Neural crest cell (in vitro differentiated cells): ENCODE data around the gene DNASE2B. TPM values are rescaled to one million over a fixed set of nuclear protein-coding genes. Genes with fewer than 3 reads are reported as not detected.

ENCODE experiments used
- DNase-seq: peaks from one replicate; pipeline ENCODE4 v3.0.0; 2021; ENCODE audit warnings: low read depth, mixed read lengths, low spot score
- H3K27ac Mint-ChIP-seq: one replicate; pipeline ENCODE4 v1.8.0; 2021; ENCODE audit warnings: mild to moderate bottlenecking, mixed read lengths; ENCODE audit not compliant: unreplicated experiment
- H3K27me3 Mint-ChIP-seq: 2 replicates; pipeline ENCODE4 v1.8.0; 2021; ENCODE audit warnings: low read depth, mild to moderate bottlenecking, mixed read lengths
- H3K36me3 Mint-ChIP-seq: 2 replicates; pipeline ENCODE4 v1.8.0; 2021; ENCODE audit warnings: low read depth, mild to moderate bottlenecking, mixed read lengths
- H3K4me1 Mint-ChIP-seq: 2 replicates; pipeline ENCODE4 v1.8.0; 2021; ENCODE audit warnings: mixed read lengths
- H3K4me3 Mint-ChIP-seq: one replicate; pipeline ENCODE4 v1.8.0; 2021; ENCODE audit warnings: mild to moderate bottlenecking, mixed read lengths
- H3K9me3 Mint-ChIP-seq: 2 replicates; pipeline ENCODE4 v1.8.0; 2021; ENCODE audit warnings: mixed read lengths
- total RNA-seq: library from RNA; stranded (reverse); gene quantifications from 2 replicates; pipeline ENCODE4 v1.2.1, GENCODE V29; 2021
- TF ChIP-seq, protein P1 (sequence below): fragments of 200-600 bp; sonication (generic); conservative IDR thresholded peaks from 2 replicates; pipeline ENCODE4 v1.5.0; 2021; ENCODE audit warnings: antibody characterized with exemption, mild to moderate bottlenecking

DNASE2B gene
- total RNA-seq, 1 donor from 2014 or later: not detected

DNA sequence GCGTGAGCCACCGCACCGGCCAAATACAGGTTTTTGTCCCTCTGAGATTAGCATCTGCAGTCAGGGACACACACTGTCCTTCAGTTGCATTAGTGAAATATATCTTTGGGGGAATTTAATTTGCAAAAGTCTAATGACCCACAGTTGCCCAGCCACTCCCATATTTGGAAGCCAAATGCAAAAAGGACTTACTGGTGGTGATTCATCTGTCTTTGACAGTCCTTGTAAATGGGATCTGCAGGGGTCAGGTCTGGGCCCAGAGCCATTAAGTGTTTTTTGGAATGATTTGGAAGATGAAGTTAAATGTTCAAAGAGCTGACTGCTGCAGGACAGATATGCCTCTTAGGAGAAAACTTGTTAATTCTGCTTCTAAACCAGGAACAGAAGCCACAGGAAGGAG lies 44.6 kb upstream of the DNASE2B start:
- Mint-ChIP-seq H3K27me3 (no peaks in the 10 kb centered on the region), H3K27ac (no peak overlapping the region), H3K4me1 (peaks cover 26% of the 10 kb centered on the region), H3K36me3 (no peaks in the 10 kb centered on the region), H3K9me3 (peaks cover 6% of the 10 kb centered on the region), H3K4me3 (no peak overlapping the region)
- DNase-seq: no peak
- TF ChIP-seq, protein P1, sequence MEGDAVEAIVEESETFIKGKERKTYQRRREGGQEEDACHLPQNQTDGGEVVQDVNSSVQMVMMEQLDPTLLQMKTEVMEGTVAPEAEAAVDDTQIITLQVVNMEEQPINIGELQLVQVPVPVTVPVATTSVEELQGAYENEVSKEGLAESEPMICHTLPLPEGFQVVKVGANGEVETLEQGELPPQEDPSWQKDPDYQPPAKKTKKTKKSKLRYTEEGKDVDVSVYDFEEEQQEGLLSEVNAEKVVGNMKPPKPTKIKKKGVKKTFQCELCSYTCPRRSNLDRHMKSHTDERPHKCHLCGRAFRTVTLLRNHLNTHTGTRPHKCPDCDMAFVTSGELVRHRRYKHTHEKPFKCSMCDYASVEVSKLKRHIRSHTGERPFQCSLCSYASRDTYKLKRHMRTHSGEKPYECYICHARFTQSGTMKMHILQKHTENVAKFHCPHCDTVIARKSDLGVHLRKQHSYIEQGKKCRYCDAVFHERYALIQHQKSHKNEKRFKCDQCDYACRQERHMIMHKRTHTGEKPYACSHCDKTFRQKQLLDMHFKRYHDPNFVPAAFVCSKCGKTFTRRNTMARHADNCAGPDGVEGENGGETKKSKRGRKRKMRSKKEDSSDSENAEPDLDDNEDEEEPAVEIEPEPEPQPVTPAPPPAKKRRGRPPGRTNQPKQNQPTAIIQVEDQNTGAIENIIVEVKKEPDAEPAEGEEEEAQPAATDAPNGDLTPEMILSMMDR: no peak

DNA sequence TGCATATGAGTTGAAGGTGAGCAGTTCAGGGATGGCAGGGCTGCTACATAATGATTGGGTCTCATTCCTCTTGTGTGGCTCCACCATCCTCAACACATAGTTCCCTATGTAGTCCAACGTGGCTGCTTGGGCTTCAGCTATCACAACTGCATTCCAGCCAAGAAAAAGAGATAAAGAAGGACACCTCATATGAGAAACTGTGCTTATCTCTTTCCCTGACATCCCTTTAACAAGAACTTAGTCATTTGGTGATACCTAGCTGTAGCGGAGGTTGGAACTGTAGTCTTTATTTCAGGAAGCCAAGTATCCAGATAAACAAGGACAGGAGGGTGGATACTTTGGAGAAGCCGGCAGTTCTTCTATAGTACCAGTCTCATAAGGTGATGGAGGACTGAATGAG lies 42.7 kb upstream of the DNASE2B start:
- no peak overlapping the region for H3K27ac Mint-ChIP-seq
- peaks cover 23% of the 10 kb centered on the region for H3K4me1 Mint-ChIP-seq
- H3K4me3 Mint-ChIP-seq: no peak overlapping the region
- DNase-seq: no peak
- H3K36me3 Mint-ChIP-seq: no peaks in the 10 kb centered on the region
- TF ChIP-seq, protein P1: no peak
- H3K27me3 Mint-ChIP-seq: no peaks in the 10 kb centered on the region
- peaks cover 6% of the 10 kb centered on the region for H3K9me3 Mint-ChIP-seq

DNA sequence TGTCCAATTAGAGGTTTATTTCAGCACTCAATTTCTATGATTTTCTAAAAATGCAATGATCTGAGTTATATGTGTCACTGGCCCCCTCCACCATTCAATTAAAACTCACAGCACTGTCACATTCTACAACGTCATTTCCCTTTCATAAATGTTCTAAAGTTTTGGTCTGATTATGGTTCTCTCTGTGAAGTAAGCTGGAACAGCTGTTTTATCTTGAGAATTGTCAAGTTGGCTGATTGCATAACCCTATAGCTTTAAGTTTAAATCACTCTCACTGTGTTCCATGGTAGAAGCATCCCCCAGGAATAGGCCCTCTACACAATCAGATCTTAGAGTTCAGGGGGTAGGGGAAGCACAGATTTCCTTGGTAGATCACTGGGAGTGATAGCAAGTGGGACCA lies 41.4 kb upstream of the DNASE2B start:
- Mint-ChIP-seq H3K27me3 (no peaks in the 10 kb centered on the region), H3K9me3 (peaks cover 10% of the 10 kb centered on the region), H3K27ac (no peak overlapping the region), H3K4me3 (no peak overlapping the region), H3K4me1 (peaks cover 14% of the 10 kb centered on the region), H3K36me3 (no peaks in the 10 kb centered on the region)
- no peak for DNase-seq
- TF ChIP-seq, protein P1: no peak

DNA sequence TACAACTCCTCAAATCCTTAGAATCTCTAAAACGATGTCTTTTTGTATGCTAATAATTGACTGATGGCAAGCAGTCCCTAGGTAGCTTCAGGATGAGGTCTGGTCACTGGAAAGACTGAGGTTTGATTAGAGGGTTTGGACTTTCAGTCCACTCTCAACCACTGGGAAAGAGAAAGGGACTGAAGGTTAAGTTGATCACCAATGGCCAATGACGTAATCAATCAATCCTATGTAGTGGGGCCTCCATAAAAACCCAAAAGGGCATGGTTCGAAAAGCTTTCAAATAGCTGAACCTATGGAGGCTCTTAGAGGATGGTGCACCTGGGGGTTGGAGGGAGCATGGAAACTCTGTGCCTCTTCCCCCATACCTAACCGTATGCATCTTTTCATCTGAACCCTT lies 39.6 kb upstream of the DNASE2B start:
- TF ChIP-seq, protein P1: no peak
- H3K4me1 Mint-ChIP-seq: peaks cover 2% of the 10 kb centered on the region

DNA sequence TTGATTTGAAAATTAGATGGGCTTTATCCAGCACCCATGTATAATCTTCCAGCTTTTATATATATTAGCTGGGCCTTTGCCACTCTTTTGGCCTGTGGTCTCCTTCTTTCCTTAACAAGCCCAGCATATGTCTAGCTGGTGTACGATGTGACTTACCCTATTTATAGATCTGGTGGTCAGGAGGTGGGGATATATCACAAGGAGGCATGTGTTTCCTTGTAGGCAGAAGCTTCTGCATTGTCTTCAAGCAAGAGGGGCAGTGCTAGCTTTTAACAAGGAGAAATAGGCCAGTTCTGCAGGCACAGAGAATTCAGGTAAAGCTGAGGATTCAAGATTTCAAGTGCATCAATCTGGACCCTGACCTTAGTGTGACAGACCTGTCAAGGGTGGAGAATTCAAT lies 38.0 kb upstream of the DNASE2B start:
- H3K27me3 Mint-ChIP-seq: no peaks in the 10 kb centered on the region
- no peak overlapping the region for H3K4me3 Mint-ChIP-seq
- H3K36me3 Mint-ChIP-seq: no peaks in the 10 kb centered on the region
- peaks cover 10% of the 10 kb centered on the region for H3K9me3 Mint-ChIP-seq
- no peak for DNase-seq
- H3K4me1 Mint-ChIP-seq: no peaks in the 10 kb centered on the region
- no peak overlapping the region for H3K27ac Mint-ChIP-seq
- TF ChIP-seq, protein P1: no peak

More for the DNA sequence above, 39.6 kb upstream of the DNASE2B start:
- no peak overlapping the region for H3K4me3 Mint-ChIP-seq
- no peaks in the 10 kb centered on the region for H3K27me3 Mint-ChIP-seq
- H3K9me3 Mint-ChIP-seq: peaks cover 10% of the 10 kb centered on the region
- no peak overlapping the region for H3K27ac Mint-ChIP-seq
- no peak for DNase-seq
- H3K36me3 Mint-ChIP-seq: no peaks in the 10 kb centered on the region

DNA sequence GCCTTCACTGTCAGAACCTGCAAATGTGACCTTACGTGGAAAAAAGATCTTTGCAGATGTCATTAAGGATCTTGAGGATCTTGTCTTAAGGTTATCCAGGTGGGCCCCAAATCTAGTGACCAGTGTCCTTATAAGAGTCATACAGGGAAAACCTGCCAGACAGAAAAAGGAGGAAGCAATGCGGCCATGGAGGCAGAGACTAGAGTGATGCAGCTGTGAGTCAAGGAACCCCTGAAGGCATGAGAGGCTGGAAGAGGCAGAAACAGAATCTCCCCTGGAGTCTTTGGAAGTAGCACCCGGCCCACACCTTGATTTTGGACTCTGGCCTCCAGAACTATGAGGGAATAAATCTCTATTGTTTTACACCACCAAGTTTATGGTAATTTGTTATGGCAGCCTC lies 36.5 kb upstream of the DNASE2B start:
- TF ChIP-seq, protein P1: no peak
- Mint-ChIP-seq H3K27ac (no peak overlapping the region), H3K4me1 (no peaks in the 10 kb centered on the region), H3K27me3 (no peaks in the 10 kb centered on the region), H3K9me3 (peaks cover 7% of the 10 kb centered on the region), H3K4me3 (no peak overlapping the region), H3K36me3 (no peaks in the 10 kb centered on the region)
- no peak for DNase-seq
